ENCODE measurements around the gene SPEN. TPM values are rescaled to one million over a fixed set of nuclear protein-coding genes. Genes with fewer than 3 reads are reported as not detected.

The SPEN gene
- total and polyA plus RNA-seq, 2 experiments from 2014 or later: 14.9 to 43.6 TPM

GRCh38 chr1:15932612-15933011, 85.1 kb downstream of the SPEN start:
- DNase-seq (ENCODE audit: low spot score): no peak
- Histone ChIP-seq H2AFZ (no peak overlapping the region), H3K4me2 (no peak overlapping the region), H3F3A (replicated peaks; ENCODE audit: low read depth) (peaks cover 2% of the 10 kb centered on the region; the same call in 1 of the 2 replicates), H4K20me1 (replicated peaks; ENCODE audit: insufficient read depth) (peaks cover 10% of the 10 kb centered on the region), H3K79me2 (replicated peaks; ENCODE audit: insufficient read depth) (no peaks in the 10 kb centered on the region), H3K4me3 (no peak overlapping the region), H3K27me3 (ENCODE audit: insufficient read depth) (no peaks in the 10 kb centered on the region), H3K36me3 (ENCODE audit: insufficient read depth) (peaks cover 20% of the 10 kb centered on the region), H3K4me1 (ENCODE audit: insufficient read depth) (no peaks in the 10 kb centered on the region), H3K9me2 (ENCODE audit: insufficient read depth) (no peaks in the 10 kb centered on the region), H3K27ac (ENCODE audit: low read depth) (no peak overlapping the region)
- no peak for TF ChIP-seq ZNF331 (CRISPR knock-in tag; IDR thresholded peaks at IDR 0.05; ENCODE audit: low read depth)
- no peak for TF ChIP-seq JUNB (IDR thresholded peaks at IDR 0.05; ENCODE audit: unreplicated experiment)
- TF ChIP-seq STAT1 (IDR thresholded peaks at IDR 0.05; ENCODE audit: unreplicated experiment): no peak
- TF ChIP-seq EZH2 (IDR thresholded peaks at IDR 0.05; ENCODE audit: low read depth, unreplicated experiment): no peak
- TF ChIP-seq ZNF114 (CRISPR knock-in tag; IDR thresholded peaks at IDR 0.05): no peak
- no peak for TF ChIP-seq POLR2AphosphoS5 (IDR thresholded peaks at IDR 0.05; ENCODE audit: low read depth)
- no peak for TF ChIP-seq REST (IDR thresholded peaks at IDR 0.05; ENCODE audit: unreplicated experiment)
- TF ChIP-seq CREB1 (CRISPR knock-in tag; IDR thresholded peaks at IDR 0.05; ENCODE audit: low read depth): no peak
- TF ChIP-seq ETS1 (IDR thresholded peaks at IDR 0.05): no peak
- no peak for TF ChIP-seq EZH2phosphoT487 (IDR thresholded peaks at IDR 0.05; ENCODE audit: unreplicated experiment)
- TF ChIP-seq CTCF (conservative IDR thresholded peaks at IDR 0.05; ENCODE audit: low read depth in 2 of 2): no peak
- no peak for TF ChIP-seq ZNF462 (CRISPR knock-in tag; IDR thresholded peaks at IDR 0.05)
- TF ChIP-seq NANOG (IDR thresholded peaks at IDR 0.05; ENCODE audit: borderline replicate concordance): no peak
- no peak overlapping the region for H3K4me3 Mint-ChIP-seq
- H3K27ac Mint-ChIP-seq: no peak overlapping the region; the same call in 1 of the 2 replicates
- ATAC-seq: no peak
- H3K9me3 Mint-ChIP-seq: no peaks in the 10 kb centered on the region
- peaks cover 4% of the 10 kb centered on the region for H3K4me1 Mint-ChIP-seq
- peaks cover 89% of the 10 kb centered on the region for H3K36me3 Mint-ChIP-seq (ENCODE audit: low read depth)
- H3K27me3 Mint-ChIP-seq (ENCODE audit: insufficient read depth, low read depth, poor library complexity): peaks cover 14% of the 10 kb centered on the region

Measured in GM23338 (cell line).